CD14-positive monocyte (primary cell): ENCODE measurements around the gene CCDC88C. TPM values are rescaled to one million over a fixed set of nuclear protein-coding genes. Genes with fewer than 3 reads are reported as not detected.

Experiments used
- DNase-seq, 3 donors: peaks; one replicate each; pipeline ENCODE4 v3.0.0-alpha.2; 2011 to 2022
- H2AFZ ChIP-seq: 2 replicates; pipeline ENCODE4 v1.6.0; 2012; ENCODE audit warnings: mild to moderate bottlenecking, low read depth, low read length, inconsistent platforms; ENCODE audit not compliant: insufficient read depth, poor library complexity, severe bottlenecking
- H3K27ac ChIP-seq, 2 donors: 1 replicate in 1 of 2; 2 replicates in 1 of 2; pipeline ENCODE4 v1.5.1; 2012 to 2013; ENCODE audit warnings: low read length in 2 of 2, control low read depth in 1 of 2, inconsistent platforms in 1 of 2, low read depth in 1 of 2, mild to moderate bottlenecking in 1 of 2
- H3K27me3 ChIP-seq, 2 donors: one replicate each; pipeline versions ENCODE4 v1.6.0 to v1.6.1; 2011 to 2013; ENCODE audit warnings: low read length in 2 of 2; ENCODE audit not compliant: control insufficient read depth in 2 of 2, insufficient read depth in 2 of 2
- H3K36me3 ChIP-seq, 2 donors: replicated peaks in 1 of 2; 1 replicate in 1 of 2; 2 replicates in 1 of 2; pipeline versions ENCODE4 v1.5.1 to v1.6.1; 2012 to 2013; ENCODE audit warnings: low read length in 2 of 2, control low read depth in 1 of 2, inconsistent platforms in 1 of 2, mild to moderate bottlenecking in 1 of 2; ENCODE audit not compliant: insufficient read depth in 2 of 2, control insufficient read depth in 1 of 2
- H3K4me1 ChIP-seq, 2 donors: 1 replicate in 1 of 2; 2 replicates in 1 of 2; pipeline versions ENCODE4 v1.5.1 to v1.6.1; 2012 to 2013; ENCODE audit warnings: low read length in 2 of 2, control low read depth in 1 of 2, inconsistent platforms in 1 of 2, mild to moderate bottlenecking in 1 of 2, moderate library complexity in 1 of 2; ENCODE audit not compliant: insufficient read depth in 2 of 2, control insufficient read depth in 1 of 2
- H3K4me2 ChIP-seq: replicated peaks from 2 replicates; pipeline ENCODE3; 2012; ENCODE audit warnings: low read length, moderate library complexity, mild to moderate bottlenecking; ENCODE audit not compliant: poor library complexity, severe bottlenecking; ENCODE audit errors: extremely low read depth
- H3K4me3 ChIP-seq, 3 experiments: fragments of 200-600 bp in 1 of 3; sonication (generic) in 1 of 3; replicated peaks in 1 of 3; 1 replicate in 2 of 3; 2 replicates in 1 of 3; pipeline ENCODE4 v1.5.1; 2011 to 2013; ENCODE audit warnings: low read length in 3 of 3, mild to moderate bottlenecking in 3 of 3, control low read depth in 2 of 3, low read depth in 2 of 3, inconsistent platforms in 1 of 3, moderate library complexity in 1 of 3
- H3K79me2 ChIP-seq: 2 replicates; pipeline ENCODE4 v1.6.0; 2012; ENCODE audit warnings: mild to moderate bottlenecking, control low read depth, inconsistent platforms, low read length, moderate library complexity; ENCODE audit not compliant: insufficient read depth
- H3K9ac ChIP-seq: 2 replicates; pipeline ENCODE4 v1.6.0; 2017; ENCODE audit warnings: low read length, mild to moderate bottlenecking; ENCODE audit not compliant: insufficient read depth, poor library complexity, severe bottlenecking
- H3K9me3 ChIP-seq, 2 donors: replicated peaks in 1 of 2; 1 replicate in 1 of 2; 2 replicates in 1 of 2; pipeline versions ENCODE4 v1.5.1 to v1.6.1; 2012 to 2013; ENCODE audit warnings: low read length in 2 of 2, control low read depth in 1 of 2; ENCODE audit not compliant: control insufficient read depth in 1 of 2, insufficient read depth in 1 of 2
- H4K20me1 ChIP-seq: 2 replicates; pipeline ENCODE4 v1.6.0; 2012; ENCODE audit warnings: mild to moderate bottlenecking, low read length, control low read depth, moderate library complexity; ENCODE audit not compliant: insufficient read depth
- H3K27ac Mint-ChIP-seq, 7 donors: one replicate each; pipeline ENCODE4 v1.8.0; 2020; ENCODE audit warnings: mild to moderate bottlenecking in 7 of 7, mixed read lengths in 7 of 7, moderate library complexity in 6 of 7, inconsistent platforms in 2 of 7
- H3K27me3 Mint-ChIP-seq, 3 donors: one replicate each; pipeline ENCODE4 v1.8.0; 2021 to 2022; ENCODE audit warnings: low read depth in 3 of 3, mild to moderate bottlenecking in 3 of 3, mixed read lengths in 3 of 3, moderate library complexity in 3 of 3, inconsistent platforms in 1 of 3
- H3K36me3 Mint-ChIP-seq, 2 donors: one replicate each; pipeline ENCODE4 v1.8.0; 2020; ENCODE audit warnings: mixed read lengths in 2 of 2, inconsistent platforms in 1 of 2, mild to moderate bottlenecking in 1 of 2
- H3K4me1 Mint-ChIP-seq: one replicate; pipeline ENCODE4 v1.8.0; 2020; ENCODE audit warnings: mild to moderate bottlenecking, mixed read lengths
- H3K4me3 Mint-ChIP-seq, 2 donors: one replicate each; pipeline ENCODE4 v1.8.0; 2020; ENCODE audit warnings: mild to moderate bottlenecking in 2 of 2, mixed read lengths in 2 of 2, moderate library complexity in 1 of 2
- H3K9me3 Mint-ChIP-seq, 7 donors: one replicate each; pipeline ENCODE4 v1.8.0; 2020 to 2022; ENCODE audit warnings: mixed read lengths in 7 of 7, mild to moderate bottlenecking in 6 of 7, moderate library complexity in 6 of 7, inconsistent platforms in 2 of 7
- CTCF ChIP-seq: fragments of 200-600 bp; IDR thresholded peaks from one replicate; pipeline ENCODE4 v1.8.0; 2022; ENCODE audit warnings: antibody characterized with exemption, mild to moderate bottlenecking
- WGBS: methylation state at CpG from one replicate; pipeline ENCODE4 v1.1.5; 2013; ENCODE audit warnings: missing lambda C conversion rate; ENCODE audit not compliant: insufficient coverage; 5-methylcytosine and 5-hydroxymethylcytosine counted together
- intact Hi-C, 2 donors: fragments of 100-400 bp; cut with micrococcal nuclease; formaldehyde crosslinking; loops; one replicate each; pipeline versions ENCODE4 v1.15.0 to v1.15.1; 2023
- polyA plus RNA-seq, 3 donors: library from polyadenylated mRNA; depleted of rRNA in 1 of 3; unstranded in 2 of 3; stranded (reverse) in 1 of 3; fragments of 300-500 nt in 2 of 3; fragments of >200 nt in 1 of 3; fragmentation: Illumina TruSeq in 2 of 3; gene quantifications; 1 replicate in 2 of 3; 2 replicates in 1 of 3; pipeline ENCODE4 v1.2.3, GENCODE V29; 2012 to 2021

The CCDC88C gene
- polyA plus RNA-seq, 3 donors = 11.6 to 69.7 (median 12.3) TPM

DNA sequence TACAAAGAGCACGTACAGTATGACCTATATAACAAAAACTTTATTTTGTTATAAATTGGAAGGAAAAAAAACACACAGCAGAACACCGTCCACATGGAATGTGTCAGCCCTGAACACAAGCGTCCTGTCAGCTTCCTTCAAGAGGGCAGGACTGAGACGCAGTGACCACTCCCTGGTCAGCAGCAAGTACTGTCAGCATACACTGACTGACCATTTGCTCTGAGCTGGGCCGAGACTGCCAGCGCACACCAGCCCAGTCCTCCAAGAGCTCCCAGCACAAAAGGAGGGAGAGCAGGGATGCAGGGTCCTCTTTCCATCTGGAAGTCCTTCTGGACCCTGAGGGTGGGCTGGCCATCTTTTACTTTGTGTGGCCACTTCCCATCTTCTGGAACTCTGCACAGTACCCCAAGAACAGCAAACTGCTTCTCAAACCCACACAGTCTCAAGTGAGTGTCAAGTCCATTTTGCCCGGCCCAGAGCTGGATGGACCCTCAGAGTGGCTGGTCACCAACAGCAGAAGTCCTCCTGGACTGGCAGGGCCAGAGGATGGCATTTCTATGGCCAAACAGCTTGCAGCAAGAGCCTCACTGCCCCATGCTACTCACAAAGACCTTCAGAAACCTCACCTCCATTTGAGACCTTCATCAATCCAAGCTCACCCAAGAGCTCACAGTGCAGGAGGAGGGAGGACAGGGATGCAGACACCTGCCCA, 11.7 kb downstream of the CCDC88C start:
- Histone ChIP-seq H3K36me3 (peaks cover 48 to 64% of the 10 kb centered on the region in 2 donors), H3K9ac (no peak overlapping the region), H3K4me2 (no peak overlapping the region), H3K79me2 (peaks cover 99% of the 10 kb centered on the region), H4K20me1 (peaks cover 96% of the 10 kb centered on the region), H3K4me3 (no peak overlapping the region), H2AFZ (no peak overlapping the region), H3K27ac (peak overlapping the region in 1 of 2 donors; percentile 64), H3K4me1 (peaks cover 46 to 47% of the 10 kb centered on the region in 2 donors), H3K27me3 (no peaks in the 10 kb centered on the region), H3K9me3 (no peaks in the 10 kb centered on the region)
- Mint-ChIP-seq H3K36me3 (peaks cover 62 to 71% of the 10 kb centered on the region in 2 donors), H3K27ac (peak overlapping the region in 4 of 7 donors; percentile 45 to 63 (median 58)), H3K9me3 (no peaks in the 10 kb centered on the region), H3K27me3 (peaks cover 0 to 2% (median 0%) of the 10 kb centered on the region in 3 donors), H3K4me1 (peaks cover 78% of the 10 kb centered on the region), H3K4me3 (no peak overlapping the region)
- no peak for DNase-seq
- intact Hi-C loops = no loop called here
- TF ChIP-seq CTCF = no peak
- 100% methylated on average over 4 of the region's 7 CpGs for WGBS

DNA sequence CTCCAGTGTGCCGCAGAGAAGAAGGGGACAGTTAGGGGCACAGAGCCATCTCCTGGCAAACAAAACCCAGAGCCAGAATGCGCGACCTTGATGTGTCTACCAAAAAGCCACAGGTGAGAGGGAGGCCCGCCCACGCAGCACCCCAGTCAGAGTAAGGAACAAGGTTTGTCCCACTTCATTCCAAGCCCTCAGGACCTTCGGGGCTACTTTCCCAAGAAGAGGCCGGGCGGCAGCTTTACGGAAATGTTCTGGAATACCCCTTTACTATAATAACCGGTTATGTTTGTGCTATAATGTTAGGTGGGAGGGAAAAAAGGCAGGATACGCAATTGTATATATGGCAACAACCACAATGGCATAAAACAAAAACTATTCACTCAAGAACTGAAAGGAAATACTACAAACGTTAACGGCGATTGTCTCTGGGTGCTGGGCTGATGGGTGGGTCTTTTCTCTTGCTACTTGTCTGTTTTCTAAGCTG, 12.3 kb downstream of the CCDC88C start:
- H3K27ac Mint-ChIP-seq = peak overlapping the region in 4 of 7 donors; percentile 21 to 67 (median 38)
- no peak for DNase-seq
- no peaks in the 10 kb centered on the region for H3K9me3 Mint-ChIP-seq
- peaks cover 0 to 2% (median 0%) of the 10 kb centered on the region in 3 donors for H3K27me3 Mint-ChIP-seq
- peaks cover 96% of the 10 kb centered on the region for H4K20me1 ChIP-seq
- WGBS = 79% methylated on average over 5 of the region's 14 CpGs
- no peaks in the 10 kb centered on the region for H3K27me3 ChIP-seq
- peaks cover 99% of the 10 kb centered on the region for H3K79me2 ChIP-seq
- H3K9ac ChIP-seq = no peak overlapping the region
- no peaks in the 10 kb centered on the region for H3K9me3 ChIP-seq
- no peak overlapping the region for H3K4me3 Mint-ChIP-seq
- no peak overlapping the region for H3K4me3 ChIP-seq
- TF ChIP-seq CTCF = no peak
- no peak overlapping the region for H2AFZ ChIP-seq
- H3K36me3 ChIP-seq = peaks cover 48 to 58% of the 10 kb centered on the region in 2 donors
- no peak overlapping the region for H3K4me2 ChIP-seq
- intact Hi-C loops = no loop called here
- H3K36me3 Mint-ChIP-seq = peaks cover 59 to 65% of the 10 kb centered on the region in 2 donors
- H3K4me1 ChIP-seq = peaks cover 47 to 49% of the 10 kb centered on the region in 2 donors
- peak overlapping the region in 1 of 2 donors; percentile 64 for H3K27ac ChIP-seq
- peaks cover 78% of the 10 kb centered on the region for H3K4me1 Mint-ChIP-seq
